Fibroblast of lung (primary cell): Measurements from ENCODE around the gene LITAF.

Experiments used
- CTCF ChIP-seq, 2 donors: IDR thresholded peaks in 1 of 2; conservative IDR thresholded peaks in 1 of 2; 1 replicate in 1 of 2; 2 replicates in 1 of 2; pipeline ENCODE4 v1.5.1; 2011 to 2012; ENCODE audit warnings: low read length in 2 of 2, control low read depth in 1 of 2, inconsistent platforms in 1 of 2, low read depth in 1 of 2, mild to moderate bottlenecking in 1 of 2
- EZH2 ChIP-seq: IDR thresholded peaks from 2 replicates; pipeline ENCODE4 v1.5.1; 2012; ENCODE audit warnings: low read length, control low read depth, mild to moderate bottlenecking; ENCODE audit errors: missing control alignments

GRCh38 chr16:11517961-11518360, 68.8 kb downstream of the LITAF start:
- no peak for TF ChIP-seq CTCF (conservative IDR thresholded peaks at IDR 0.05 in 1 of 2, IDR thresholded peaks at IDR 0.05 in 1 of 2; ENCODE audit: low read depth in 1 of 2, low read length in 2 of 2)
- no peak for TF ChIP-seq EZH2
